Measurements from ENCODE around the gene KIAA1755.

The KIAA1755 gene

DNA sequence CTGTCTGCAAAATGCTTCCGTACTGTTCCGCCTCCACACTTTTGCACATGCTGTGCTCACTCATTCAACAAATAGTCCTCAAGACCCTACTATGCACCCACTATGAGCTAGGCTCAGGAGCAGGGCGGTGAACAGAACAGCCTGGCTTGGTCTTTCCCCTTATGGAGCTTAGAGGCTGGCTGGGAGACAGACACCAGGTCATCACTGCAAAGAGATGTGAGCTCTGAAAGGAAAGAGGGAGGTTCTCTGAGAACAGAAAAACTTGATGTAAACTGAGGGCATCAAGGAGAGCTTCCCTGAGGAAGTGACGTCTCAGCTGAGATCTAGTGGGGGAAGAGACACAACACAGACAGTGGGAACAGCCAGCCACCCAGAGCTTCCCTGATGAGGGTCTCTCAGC is 64.5 kb downstream of the KIAA1755 start:
- CTCF ChIA-PET, result interaction anchor here (0.7 to 10.3 kb wide), 7 partner anchors 9 to 632 kb away, joined by 3 to 70 read pairs (median 3); partner anchors contain the start of gene TGM2
- DNase-seq (ENCODE audit: extremely low spot score), result no peak
- POLR2A ChIA-PET, result interaction anchor here (0.5 kb wide), 1 partner anchor 35 kb away, joined by 3 read pairs; no protein-coding TSS in a partner anchor
- TF ChIP-seq, protein P1, sequence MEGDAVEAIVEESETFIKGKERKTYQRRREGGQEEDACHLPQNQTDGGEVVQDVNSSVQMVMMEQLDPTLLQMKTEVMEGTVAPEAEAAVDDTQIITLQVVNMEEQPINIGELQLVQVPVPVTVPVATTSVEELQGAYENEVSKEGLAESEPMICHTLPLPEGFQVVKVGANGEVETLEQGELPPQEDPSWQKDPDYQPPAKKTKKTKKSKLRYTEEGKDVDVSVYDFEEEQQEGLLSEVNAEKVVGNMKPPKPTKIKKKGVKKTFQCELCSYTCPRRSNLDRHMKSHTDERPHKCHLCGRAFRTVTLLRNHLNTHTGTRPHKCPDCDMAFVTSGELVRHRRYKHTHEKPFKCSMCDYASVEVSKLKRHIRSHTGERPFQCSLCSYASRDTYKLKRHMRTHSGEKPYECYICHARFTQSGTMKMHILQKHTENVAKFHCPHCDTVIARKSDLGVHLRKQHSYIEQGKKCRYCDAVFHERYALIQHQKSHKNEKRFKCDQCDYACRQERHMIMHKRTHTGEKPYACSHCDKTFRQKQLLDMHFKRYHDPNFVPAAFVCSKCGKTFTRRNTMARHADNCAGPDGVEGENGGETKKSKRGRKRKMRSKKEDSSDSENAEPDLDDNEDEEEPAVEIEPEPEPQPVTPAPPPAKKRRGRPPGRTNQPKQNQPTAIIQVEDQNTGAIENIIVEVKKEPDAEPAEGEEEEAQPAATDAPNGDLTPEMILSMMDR (IDR thresholded peaks at IDR 0.05; ENCODE audit: control extremely low read depth, extremely low read depth, low read depth, missing control alignments), result no peak

DNA sequence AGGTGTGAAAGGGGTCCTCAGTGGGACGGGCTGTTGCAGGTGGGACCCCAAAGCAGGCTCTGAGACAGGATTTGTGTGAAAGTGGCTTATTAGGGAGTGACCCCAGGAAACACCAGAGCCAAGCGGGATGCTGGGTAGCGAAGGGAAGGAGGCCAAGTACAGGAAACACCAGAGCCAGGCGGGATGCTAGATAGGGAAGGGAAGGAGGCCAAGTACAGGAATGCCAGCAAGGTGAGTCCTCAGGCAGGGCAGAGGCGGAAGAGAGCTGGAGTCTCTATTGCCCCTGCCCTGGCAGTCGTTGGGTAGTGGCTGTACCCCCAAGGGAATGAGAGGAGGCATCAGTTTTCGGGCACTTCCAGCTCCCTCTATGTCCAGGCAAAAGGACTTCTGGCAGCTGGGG is 65.0 kb downstream of the KIAA1755 start:
- TF ChIP-seq, protein P1 (IDR thresholded peaks at IDR 0.05; ENCODE audit: control extremely low read depth, extremely low read depth, low read depth, missing control alignments), result no peak
- CTCF ChIA-PET, result interaction anchor here (0.9 to 10.3 kb wide), 6 partner anchors 15 to 631 kb away, joined by 3 to 70 read pairs (median 3); partner anchors contain the start of gene TGM2
- POLR2A ChIA-PET, result no interaction called here
- no peak for DNase-seq (ENCODE audit: extremely low spot score)

DNA sequence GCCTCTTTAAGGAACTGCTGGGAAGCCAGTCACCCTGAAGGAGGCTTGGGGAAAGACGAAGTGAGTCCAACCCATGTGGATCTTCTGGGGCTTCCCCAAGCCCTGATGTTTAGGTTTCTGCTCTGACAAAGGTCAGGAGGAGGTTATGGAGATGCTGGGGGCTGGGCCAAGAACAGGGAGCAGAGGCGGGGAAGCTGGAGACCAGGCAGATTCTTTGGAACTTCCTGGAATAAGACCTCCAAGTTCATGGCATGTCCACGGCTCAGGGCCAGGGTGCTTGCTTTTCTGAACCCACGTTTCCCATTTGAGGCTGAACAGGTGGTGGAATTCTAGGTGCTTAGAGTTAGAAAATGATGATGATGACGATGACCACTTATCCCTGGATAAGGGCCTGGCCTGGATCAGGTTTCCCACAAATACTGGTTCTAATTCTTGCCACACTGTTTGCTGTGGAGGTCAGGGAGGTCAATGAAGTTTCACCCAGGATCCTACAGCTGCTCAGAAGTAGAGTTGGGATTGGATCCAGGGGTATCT is 65.5 kb downstream of the KIAA1755 start:
- POLR2A ChIA-PET, result no interaction called here
- CTCF ChIA-PET, result interaction anchor here (1.4 to 10.3 kb wide), 2 partner anchors 26 to 29 kb away, joined by 3 to 70 read pairs; no protein-coding TSS in a partner anchor
- no peak for DNase-seq (ENCODE audit: extremely low spot score)
- TF ChIP-seq, protein P1 (IDR thresholded peaks at IDR 0.05; ENCODE audit: control extremely low read depth, extremely low read depth, low read depth, missing control alignments), result no peak

DNA sequence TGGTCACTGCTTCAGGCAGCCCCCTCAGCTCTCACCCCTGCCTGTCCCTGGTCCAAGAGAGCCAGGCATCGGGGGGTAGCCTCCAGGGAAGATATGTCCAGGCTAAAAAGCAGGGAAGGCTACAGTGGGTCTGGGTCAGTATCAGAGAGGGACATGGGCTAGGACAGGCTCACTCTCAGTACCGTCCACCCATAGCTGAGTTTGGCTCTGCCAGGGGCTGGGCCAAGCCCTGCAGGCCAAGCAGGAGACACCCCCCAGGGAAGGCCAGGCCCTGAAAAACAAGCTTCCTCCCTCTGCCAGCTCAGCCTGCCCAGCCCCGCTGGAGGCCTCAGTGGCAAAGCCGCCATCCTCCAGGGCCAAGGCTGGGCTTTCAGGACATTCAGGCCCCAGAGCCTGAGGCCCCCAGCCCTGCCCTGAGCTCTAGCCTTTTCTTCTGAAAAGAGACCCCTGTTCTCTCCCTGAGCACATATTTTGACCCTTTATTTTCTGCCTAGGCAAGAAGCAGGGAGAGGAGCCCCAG is 66.9 kb downstream of the KIAA1755 start:
- CTCF ChIA-PET, result interaction anchor here (1.3 to 10.3 kb wide), 2 partner anchors 27 to 120 kb away, joined by 4 to 70 read pairs; no protein-coding TSS in a partner anchor
- POLR2A ChIA-PET, result no interaction called here
- TF ChIP-seq, protein P1 (IDR thresholded peaks at IDR 0.05; ENCODE audit: control extremely low read depth, extremely low read depth, low read depth, missing control alignments), result no peak
- no peak for DNase-seq (ENCODE audit: extremely low spot score)

DNA sequence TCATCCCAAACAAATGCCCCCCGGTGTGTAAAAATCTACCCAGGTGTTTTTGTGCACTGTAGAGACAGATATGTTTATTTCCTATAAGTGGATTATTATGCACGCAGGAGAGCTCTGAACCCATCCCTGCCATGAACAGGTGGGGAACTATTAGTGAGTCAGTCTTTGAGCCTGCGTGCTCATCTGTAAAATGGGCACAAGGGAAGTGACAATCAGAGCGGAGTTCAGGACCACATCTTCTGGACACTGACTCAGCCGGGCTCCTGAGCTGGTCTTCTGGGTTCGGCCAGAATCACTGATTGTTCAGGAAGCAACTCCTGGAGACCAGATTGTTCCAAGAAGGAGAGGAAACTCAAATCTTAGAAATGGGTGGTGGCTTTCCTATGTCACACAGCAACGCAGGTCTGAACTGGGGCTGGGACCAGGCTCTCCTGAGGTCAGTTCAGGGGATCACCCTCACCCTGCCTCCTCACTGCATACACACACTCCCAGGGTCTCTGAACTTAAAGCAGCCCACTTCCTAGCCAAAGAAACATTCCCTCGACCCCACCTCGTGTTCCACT is 68.1 kb downstream of the KIAA1755 start:
- ChIA-PET POLR2A (no interaction called here), CTCF (interaction anchor here (1.3 to 2.4 kb wide), 2 partner anchors 29 to 119 kb away, joined by 4 to 12 read pairs; no protein-coding TSS in a partner anchor)
- TF ChIP-seq, protein P1 (IDR thresholded peaks at IDR 0.05; ENCODE audit: control extremely low read depth, extremely low read depth, low read depth, missing control alignments), result no peak
- no peak for DNase-seq (ENCODE audit: extremely low spot score)

DNA sequence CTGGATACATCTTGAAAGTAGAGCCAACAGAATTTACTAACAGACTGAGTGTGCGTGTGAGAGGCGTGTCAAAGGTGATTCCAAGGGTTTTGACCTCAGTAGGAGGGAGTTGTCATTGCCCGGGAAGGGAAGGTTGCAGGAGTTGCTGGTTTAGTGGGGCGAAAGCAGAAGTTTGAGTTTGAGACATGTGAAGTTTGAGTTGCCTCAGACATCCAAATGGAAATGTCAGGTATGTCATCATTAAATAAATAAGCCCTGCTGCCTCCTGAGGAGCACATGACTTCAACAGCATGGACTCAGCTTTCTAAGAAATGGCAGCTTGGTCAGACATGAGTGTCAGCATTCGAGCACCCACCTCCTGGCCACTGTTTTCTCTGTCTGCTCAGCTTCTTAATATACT is 68.9 kb downstream of the KIAA1755 start:
- ChIA-PET POLR2A (no interaction called here), CTCF (interaction anchor here (2.4 kb wide), 1 partner anchor 30 kb away, joined by 12 read pairs; no protein-coding TSS in a partner anchor)
- TF ChIP-seq, protein P1 (IDR thresholded peaks at IDR 0.05; ENCODE audit: control extremely low read depth, extremely low read depth, low read depth, missing control alignments), result no peak
- DNase-seq (ENCODE audit: extremely low spot score), result no peak

Measured in GM10248 (cell line).